A549 treated with GW870086 at 1 μM for 4 hours (cell line): ENCODE measurements around the gene CASQ2. TPM values are rescaled to one million over a fixed set of nuclear protein-coding genes. Genes with fewer than 3 reads are reported as not detected.

Experiments used
- total RNA-seq: library from RNA; stranded (reverse); fragments of 200-300 nt; extraction: Qiagen RNA extraction; gene quantifications from 5 replicates; pipeline ENCODE4 v1.2.3, GENCODE V29; 2022; ENCODE audit warnings: low read depth

CASQ2 gene
- total RNA-seq = 0.06 TPM in 1 of 5 replicates, not detected in the others

GRCh38 chr1:115768549-115768948 is at the start of gene CASQ2:
CASQ2 (minus strand) TSS chr1:115768714; CDS start chr1:115768541, 173 bp downstream.

Other genes starting within 250 kb of the CASQ2 start
- gene VANGL1, start 126.7 kb downstream of the CASQ2 start, total RNA-seq = 17.0 to 24.6 TPM (median 21.7 TPM) in 5 replicates
- gene NHLH2, start 72.4 kb upstream of the CASQ2 start, total RNA-seq = not detected in 5 replicates
- gene SLC22A15, start 207.8 kb upstream of the CASQ2 start, total RNA-seq = 0.43 to 1.2 TPM (median 0.70 TPM) in 5 replicates